HEK293T (cell line): ENCODE measurements around the gene ODAPH.

Source experiments
- BHLHE40 ChIP-seq: fragments of 450-650 bp; IDR thresholded peaks from 2 replicates; pipeline ENCODE4 v1.6.1; 2016; ENCODE audit warnings: mild to moderate bottlenecking, moderate library complexity, borderline replicate concordance
- CTBP1 ChIP-seq: fragments of 450-650 bp; IDR thresholded peaks from 2 replicates; pipeline ENCODE4 v1.6.1; 2016; ENCODE audit warnings: borderline replicate concordance
- ELF4 ChIP-seq: fragments of 450-650 bp; IDR thresholded peaks from 2 replicates; pipeline ENCODE4 v1.6.1; 2017; ENCODE audit warnings: antibody characterized with exemption
- FOXA1 ChIP-seq: fragments of 450-650 bp; IDR thresholded peaks from 2 replicates; pipeline ENCODE4 v1.6.1; 2016; ENCODE audit warnings: mild to moderate bottlenecking
- FOXM1 ChIP-seq: fragments of 450-650 bp; IDR thresholded peaks from 2 replicates; pipeline ENCODE4 v1.6.1; 2017; ENCODE audit warnings: mild to moderate bottlenecking, borderline replicate concordance
- HDGF ChIP-seq: fragments of 450-650 bp; IDR thresholded peaks from 2 replicates; pipeline ENCODE4 v1.6.1; 2017; ENCODE audit warnings: antibody characterized with exemption, borderline replicate concordance
- L3MBTL2 ChIP-seq: fragments of 450-650 bp; conservative IDR thresholded peaks from 2 replicates; pipeline ENCODE4 v1.6.1; 2016; ENCODE audit warnings: mild to moderate bottlenecking
- LEF1 ChIP-seq: fragments of 450-650 bp; IDR thresholded peaks from 2 replicates; pipeline ENCODE4 v1.6.1; 2017; ENCODE audit warnings: mild to moderate bottlenecking, borderline replicate concordance
- PKNOX1 ChIP-seq: fragments of 450-650 bp; IDR thresholded peaks from 2 replicates; pipeline ENCODE4 v1.6.1; 2016
- SP1 ChIP-seq: fragments of 450-650 bp; IDR thresholded peaks from 2 replicates; pipeline ENCODE4 v1.6.1; 2017
- SUZ12 ChIP-seq: fragments of 450-650 bp; IDR thresholded peaks from 2 replicates; pipeline ENCODE4 v1.6.1; 2016; ENCODE audit warnings: mild to moderate bottlenecking
- ZNF384 ChIP-seq: fragments of 450-650 bp; IDR thresholded peaks from 2 replicates; pipeline ENCODE4 v1.6.1; 2016

DNA sequence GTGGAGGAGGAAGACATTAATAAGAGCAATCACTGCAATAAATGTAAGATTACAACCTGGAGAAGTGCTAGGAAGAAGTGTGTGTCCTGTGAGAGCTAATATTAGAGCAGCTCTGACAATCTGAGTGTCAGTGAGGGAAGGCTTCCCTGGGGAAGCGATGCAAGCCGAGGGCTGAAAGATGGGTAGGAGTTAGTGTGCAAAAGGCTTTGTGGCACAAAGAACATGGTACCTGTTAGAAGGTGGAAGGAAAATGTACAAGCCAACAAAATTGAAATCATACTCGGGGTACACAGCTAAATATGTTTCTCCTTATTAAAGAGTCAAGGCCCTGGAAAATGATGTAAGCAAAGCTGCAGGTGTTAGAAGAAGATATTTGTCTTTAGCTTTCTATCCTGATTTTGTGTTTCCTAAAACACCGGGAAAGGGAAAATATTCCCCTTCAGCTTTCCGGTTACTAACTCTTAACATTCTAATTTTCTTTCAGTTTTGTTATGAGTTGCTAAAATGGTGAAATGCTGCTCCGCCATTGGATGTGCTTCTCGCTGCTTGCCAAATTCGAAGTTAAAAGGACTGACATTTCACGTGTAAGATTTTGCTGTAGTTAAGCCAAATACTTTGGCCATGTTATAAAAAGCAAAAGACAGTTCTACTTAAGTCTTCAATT lies 40.8 kb upstream of the ODAPH start:
- TF ChIP-seq SUZ12 (no peak), FOXM1 (no peak), SP1 (no peak), LEF1 (no peak), FOXA1 (no peak), ELF4 (no peak), BHLHE40 (no peak), L3MBTL2 (no peak), CTBP1 (no peak), HDGF (no peak), PKNOX1 (no peak), ZNF384 (no peak)
